IPS-15b (cell line): ENCODE measurements around the gene OPRL1.

ENCODE experiments used
- H3K27me3 ChIP-seq: one replicate; pipeline ENCODE4 v1.6.1; 2013; ENCODE audit warnings: low read length; ENCODE audit not compliant: control insufficient read depth, insufficient read depth
- H3K36me3 ChIP-seq: one replicate; pipeline ENCODE4 v1.6.1; 2013; ENCODE audit warnings: low read length; ENCODE audit not compliant: control insufficient read depth, insufficient read depth
- H3K4me1 ChIP-seq: one replicate; pipeline ENCODE4 v1.6.1; 2013; ENCODE audit warnings: mild to moderate bottlenecking, low read length; ENCODE audit not compliant: control insufficient read depth, insufficient read depth
- H3K4me3 ChIP-seq: one replicate; pipeline ENCODE4 v1.5.1; 2013; ENCODE audit warnings: low read depth, low read length
- H3K9ac ChIP-seq: one replicate; pipeline ENCODE4 v1.6.1; 2013; ENCODE audit warnings: low read depth, mild to moderate bottlenecking, low read length
- H3K9me3 ChIP-seq: one replicate; pipeline ENCODE4 v1.6.1; 2013; ENCODE audit warnings: mild to moderate bottlenecking, low read length; ENCODE audit not compliant: control insufficient read depth, insufficient read depth

Gene OPRL1

DNA sequence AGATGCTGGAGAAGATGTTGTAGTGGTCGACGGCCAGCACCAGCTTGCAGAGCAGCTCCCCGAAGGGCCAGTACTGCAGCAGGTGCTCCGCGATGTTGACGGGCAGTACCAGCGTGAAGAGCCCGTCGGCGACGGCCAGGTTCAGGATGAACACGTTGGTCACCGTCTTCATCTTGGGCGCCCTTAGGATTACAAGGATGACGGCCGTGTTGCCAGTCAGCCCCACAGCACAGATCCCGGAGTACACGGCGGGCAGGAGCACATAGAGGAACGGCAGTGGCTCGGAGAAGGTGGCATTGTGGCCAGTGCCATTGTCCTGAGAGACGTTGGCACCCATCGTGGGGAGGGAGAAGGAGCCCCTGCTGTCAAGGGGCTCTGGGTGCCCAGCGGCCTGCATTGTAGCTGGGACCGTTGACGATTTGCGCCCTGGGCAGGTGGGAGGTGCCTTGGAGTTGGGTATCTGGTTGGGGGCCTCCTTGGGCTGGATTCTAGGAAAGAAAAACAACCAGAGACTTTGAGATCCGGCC, 26.6 kb downstream of the OPRL1 start:
- H3K4me3 ChIP-seq = no peak overlapping the region
- H3K27me3 ChIP-seq = peaks cover 6% of the 10 kb centered on the region
- H3K4me1 ChIP-seq = no peaks in the 10 kb centered on the region
- H3K9ac ChIP-seq = no peak overlapping the region
- H3K9me3 ChIP-seq = no peaks in the 10 kb centered on the region
- H3K36me3 ChIP-seq = no peaks in the 10 kb centered on the region

DNA sequence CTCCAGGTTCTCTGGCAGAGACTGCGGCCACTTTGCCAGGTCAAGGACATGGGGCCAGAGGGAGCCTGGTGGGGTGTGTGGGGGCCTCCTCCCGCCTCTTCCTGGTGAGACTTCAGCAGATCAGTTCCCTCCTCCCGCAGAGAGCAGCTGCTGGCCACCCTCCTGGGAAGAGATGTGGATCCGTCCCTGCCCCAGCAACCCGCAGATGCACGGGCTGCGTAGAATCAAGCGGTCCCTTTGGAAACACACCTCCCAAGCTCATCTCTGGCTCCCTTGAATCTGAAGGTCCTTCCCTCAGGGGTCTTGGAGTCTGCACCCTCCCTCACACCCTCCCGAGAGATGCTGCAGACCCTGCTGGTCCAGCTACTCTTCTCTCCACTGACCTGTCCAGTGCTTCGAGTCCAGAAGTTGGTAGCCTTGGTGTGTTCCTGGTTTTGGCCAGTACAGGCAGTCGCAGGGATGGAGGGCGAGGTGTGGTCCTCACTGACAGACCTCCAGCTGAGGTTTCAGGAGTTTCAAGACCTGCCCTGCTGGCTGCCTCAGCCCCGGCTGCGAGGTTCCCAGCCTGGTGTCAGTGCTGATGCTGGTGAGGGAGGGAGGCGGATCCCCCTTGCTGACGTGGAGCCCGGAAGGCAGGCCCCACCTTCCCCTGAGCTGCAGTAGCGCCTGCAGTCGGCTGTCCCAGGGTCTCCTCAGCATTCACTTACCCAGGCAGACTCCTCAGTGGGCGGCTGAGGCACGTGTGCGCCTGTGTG, 27.3 kb downstream of the OPRL1 start, which contains the start of gene NPBWR2:
Gene NPBWR2 (minus strand): TSS at position 585 of the 755 bp plus-strand sequence. CDS start 734 bp downstream, outside the sequence.
- no peak within 1 kb of the TSS for H3K4me3 ChIP-seq
- no peaks in the 10 kb centered on the region for H3K9me3 ChIP-seq
- H3K27me3 ChIP-seq = peaks cover 3% of the 10 kb centered on the region
- H3K9ac ChIP-seq = no peak within 1 kb of the TSS
- no peaks in the 10 kb centered on the region for H3K4me1 ChIP-seq
- no peaks in the 10 kb centered on the region for H3K36me3 ChIP-seq

DNA sequence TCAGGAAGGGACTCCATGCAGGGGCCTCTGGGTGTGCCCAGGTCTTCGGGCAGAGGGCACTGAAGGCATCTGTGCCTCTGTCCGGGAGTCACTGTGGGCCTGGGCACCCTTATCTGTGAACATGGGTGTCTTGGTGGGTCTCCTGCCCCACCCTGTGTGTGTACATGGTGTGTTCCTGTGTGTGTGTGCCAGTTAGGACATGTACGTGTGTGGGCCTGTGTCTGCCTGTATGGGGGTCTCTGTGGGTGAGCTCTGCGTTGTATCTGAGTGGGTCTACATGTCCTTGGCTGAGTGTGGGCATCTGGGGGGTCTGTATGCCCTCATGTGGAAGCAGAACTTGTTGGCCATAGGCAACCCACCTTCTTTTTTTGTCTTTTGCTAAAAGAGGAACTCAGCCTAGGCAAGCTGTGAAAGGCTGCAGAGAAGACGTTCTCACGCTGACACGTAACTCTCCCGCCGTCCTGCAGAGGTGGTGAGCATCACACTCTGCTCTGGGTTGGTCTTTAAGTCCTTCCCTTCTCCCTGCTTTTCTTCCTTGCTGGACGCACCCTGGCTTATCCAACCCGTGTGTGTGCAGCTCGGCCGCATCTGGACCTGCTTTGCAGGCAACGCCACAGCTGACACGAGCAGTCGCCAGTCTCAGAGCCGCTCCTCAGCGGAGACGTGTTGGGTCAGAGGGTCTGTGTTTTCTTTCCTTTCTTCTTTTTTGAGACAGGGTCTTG, 28.0 kb downstream of the OPRL1 start:
- Histone ChIP-seq H3K4me1 (no peaks in the 10 kb centered on the region), H3K27me3 (peaks cover 1% of the 10 kb centered on the region), H3K4me3 (no peak overlapping the region), H3K9me3 (no peaks in the 10 kb centered on the region), H3K36me3 (no peaks in the 10 kb centered on the region), H3K9ac (no peak overlapping the region)

DNA sequence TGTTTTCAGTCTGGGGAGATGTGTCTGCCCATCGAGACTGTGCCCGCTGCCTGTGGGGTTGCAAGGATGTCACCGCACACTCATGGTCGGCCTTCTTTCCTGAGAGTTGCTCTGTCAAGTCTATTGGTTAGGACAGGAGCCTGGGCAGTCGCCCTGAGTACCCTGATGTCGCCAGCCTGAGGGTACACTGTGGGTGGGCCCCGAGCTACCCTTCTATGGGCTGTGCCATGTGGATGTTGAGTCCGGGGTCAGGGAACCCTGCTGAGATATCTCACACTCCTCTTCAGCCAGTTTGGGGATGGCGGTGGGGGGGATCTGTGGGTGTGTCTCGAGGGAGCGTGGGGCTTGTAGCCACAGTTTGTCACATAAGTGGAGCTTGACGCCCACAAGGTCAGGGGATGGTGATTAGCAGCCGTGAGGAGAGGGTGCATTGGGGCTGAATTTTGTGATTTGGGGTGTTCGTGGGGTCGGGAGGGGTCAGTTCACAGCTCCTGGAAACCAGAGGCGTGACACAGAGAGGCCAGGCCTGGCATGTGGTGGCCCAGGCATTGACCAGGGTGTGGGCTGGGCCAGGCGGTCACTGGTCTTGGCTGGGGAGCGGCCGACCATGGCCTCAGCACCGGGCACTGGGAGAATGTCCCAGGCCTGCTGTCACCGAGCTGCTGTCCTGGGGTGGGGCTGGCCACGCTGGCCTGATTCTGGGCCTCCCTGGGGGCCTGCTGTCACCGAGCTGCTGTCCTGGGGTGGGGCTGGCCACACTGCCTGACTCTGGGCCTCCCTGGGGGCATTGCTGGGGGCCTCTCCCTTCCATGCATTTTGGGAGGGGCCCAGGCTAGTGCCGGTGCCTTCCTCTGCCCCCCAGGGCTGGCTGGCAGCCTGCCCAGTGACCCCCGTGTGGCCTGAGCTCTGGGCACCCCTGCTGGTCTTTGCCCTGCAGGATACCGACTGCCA, 29.1 kb downstream of the OPRL1 start:
- Histone ChIP-seq H3K4me3 (no peak overlapping the region), H3K27me3 (no peaks in the 10 kb centered on the region), H3K4me1 (no peaks in the 10 kb centered on the region), H3K36me3 (no peaks in the 10 kb centered on the region), H3K9me3 (no peaks in the 10 kb centered on the region), H3K9ac (no peak overlapping the region)

DNA sequence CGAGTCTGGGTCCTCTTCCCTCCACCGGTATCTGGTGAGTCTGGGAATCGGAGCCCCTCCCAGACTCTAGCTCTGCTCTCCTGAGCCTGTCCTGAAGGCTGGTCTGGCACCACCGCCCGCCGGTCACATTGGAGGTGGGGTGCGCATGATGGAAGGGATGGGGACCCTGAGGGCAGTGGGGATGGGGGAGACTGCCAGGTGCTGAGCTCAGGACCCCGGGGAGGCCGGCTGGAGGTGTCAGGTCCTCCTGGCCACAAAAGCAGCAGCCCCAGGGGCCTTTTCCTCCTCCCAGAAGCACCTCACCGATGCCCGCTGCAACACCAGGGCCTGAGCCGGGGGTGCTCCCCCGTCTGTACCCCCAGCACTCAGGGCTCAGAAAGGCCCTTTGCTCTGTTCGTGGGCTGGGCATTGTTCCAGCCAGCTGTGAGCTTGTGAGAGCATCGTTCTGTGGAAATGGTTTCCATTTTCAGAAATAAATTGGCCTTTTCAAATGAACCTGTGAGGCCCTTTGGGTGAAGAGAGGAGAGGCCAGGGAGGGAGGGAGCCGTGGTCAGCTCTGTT, 30.0 kb downstream of the OPRL1 start:
- Histone ChIP-seq H3K9ac (no peak overlapping the region), H3K4me3 (no peak overlapping the region)

DNA sequence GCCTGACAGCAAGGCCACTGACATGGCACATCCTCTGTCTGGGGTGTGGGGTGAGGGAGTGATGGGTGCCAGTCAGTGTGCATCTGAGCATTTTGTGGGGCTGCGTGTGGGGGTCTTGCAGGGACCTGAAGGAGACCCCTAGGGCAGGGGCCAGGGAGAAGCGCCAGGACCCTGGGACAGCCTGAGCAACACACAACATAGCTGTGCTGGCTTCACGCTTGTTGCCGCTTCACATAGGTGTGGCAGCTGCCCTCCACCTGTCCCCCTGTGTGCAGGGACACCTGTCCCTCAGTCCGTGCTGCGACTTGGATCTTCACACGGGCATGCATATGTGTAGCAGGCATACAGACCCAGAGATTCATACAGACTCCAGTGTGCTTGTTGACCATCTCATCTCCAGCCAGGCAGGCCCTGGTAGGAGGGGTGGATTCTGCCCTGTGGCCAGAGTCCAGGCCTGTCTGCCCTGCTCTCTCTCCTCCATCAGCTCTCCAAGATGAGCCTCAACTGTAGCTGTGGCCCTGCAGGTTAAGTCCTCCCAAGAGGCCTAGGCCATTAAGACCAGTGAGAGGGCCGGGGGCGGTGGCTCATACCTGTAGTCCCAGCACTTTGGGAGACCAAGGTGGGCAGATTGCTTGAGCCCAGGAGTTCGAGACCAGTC, 30.7 kb downstream of the OPRL1 start:
- Histone ChIP-seq H3K4me3 (no peak overlapping the region), H3K9me3 (no peaks in the 10 kb centered on the region), H3K27me3 (no peaks in the 10 kb centered on the region), H3K4me1 (no peaks in the 10 kb centered on the region), H3K36me3 (no peaks in the 10 kb centered on the region), H3K9ac (no peak overlapping the region)

More for the DNA sequence above, 30.0 kb downstream of the OPRL1 start:
- H3K27me3 ChIP-seq = no peaks in the 10 kb centered on the region
- H3K4me1 ChIP-seq = no peaks in the 10 kb centered on the region
- H3K9me3 ChIP-seq = no peaks in the 10 kb centered on the region
- no peaks in the 10 kb centered on the region for H3K36me3 ChIP-seq

DNA sequence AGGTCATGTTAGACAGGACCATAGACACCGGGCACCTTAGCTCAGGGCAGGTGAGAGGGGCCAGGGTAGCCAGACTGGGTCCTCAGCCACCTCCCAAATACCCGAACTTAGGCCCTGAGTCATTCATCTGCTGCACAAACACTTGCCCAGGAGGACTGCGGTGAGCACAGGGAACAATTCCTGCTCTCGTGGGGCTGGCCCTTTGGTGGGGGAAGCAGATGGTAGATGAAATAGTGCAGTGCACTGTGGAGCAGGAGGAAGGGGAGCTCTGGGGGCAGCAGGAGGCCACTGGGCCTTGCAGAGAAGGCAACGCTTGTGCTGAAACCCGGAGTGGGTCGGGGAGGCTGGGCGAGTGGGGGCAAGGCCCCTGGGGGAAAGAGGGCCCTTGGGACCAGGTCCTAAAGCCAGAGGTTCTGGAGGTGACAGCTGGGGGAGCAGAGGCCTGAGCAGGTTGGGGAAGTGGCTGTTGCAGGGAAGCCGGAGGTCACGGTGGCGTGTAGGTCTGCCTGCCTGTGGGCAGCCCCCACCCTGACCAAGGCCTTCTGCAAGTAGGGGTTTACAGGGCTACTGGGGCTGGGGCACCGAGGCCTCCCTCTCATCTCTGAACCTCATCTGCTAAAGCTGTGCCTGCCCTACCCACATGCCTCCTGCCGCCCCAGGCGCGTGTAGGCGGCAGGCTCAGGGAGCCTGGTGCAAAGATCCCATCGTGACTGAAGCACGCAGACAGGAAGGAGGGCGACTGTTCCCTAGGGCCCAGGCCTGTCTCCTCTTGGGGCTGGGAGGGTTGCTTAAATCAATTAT, 32.2 kb downstream of the OPRL1 start:
- Histone ChIP-seq H3K4me1 (no peaks in the 10 kb centered on the region), H3K27me3 (no peaks in the 10 kb centered on the region), H3K4me3 (no peak overlapping the region), H3K9ac (no peak overlapping the region), H3K9me3 (no peaks in the 10 kb centered on the region), H3K36me3 (no peaks in the 10 kb centered on the region)

DNA sequence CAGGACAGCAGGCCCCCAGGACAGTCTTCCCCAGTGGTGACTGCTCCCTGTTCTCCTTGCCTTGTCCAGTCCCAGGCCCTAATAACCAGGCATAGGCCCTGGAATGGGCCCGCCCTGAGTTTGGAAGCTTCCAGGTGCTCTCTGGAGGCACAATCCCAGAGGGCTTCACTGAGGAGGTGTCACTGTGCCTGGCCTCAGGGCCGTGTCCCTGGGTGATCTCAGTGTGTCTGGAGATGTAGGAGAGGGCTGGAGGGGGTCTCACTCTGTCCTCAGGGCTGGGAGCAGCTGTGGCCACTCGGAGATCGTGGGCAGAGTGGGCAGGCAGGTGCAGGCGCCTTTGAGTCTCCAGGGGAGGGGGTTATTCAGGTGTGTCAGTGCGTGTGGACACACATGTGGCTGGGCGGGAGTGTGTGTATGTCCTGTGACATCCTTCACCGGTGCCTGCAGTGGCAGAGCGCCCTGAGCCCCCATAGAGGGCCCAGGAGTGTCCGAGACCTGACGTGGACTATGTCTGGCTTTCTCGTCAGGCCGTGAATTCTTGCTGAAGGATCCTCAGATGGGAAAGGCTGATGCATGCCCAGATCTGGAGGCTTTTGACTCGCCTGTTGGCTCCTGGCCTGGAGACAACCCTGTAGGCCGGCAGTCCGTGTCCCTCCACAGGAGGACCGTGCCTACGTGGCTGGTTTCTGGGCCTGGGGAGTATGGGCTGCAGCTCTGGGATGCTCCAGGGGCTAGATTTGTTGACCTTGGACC, 33.0 kb downstream of the OPRL1 start:
- Histone ChIP-seq H3K9me3 (no peaks in the 10 kb centered on the region), H3K4me3 (no peak overlapping the region), H3K36me3 (no peaks in the 10 kb centered on the region), H3K27me3 (no peaks in the 10 kb centered on the region), H3K9ac (no peak overlapping the region), H3K4me1 (no peaks in the 10 kb centered on the region)

DNA sequence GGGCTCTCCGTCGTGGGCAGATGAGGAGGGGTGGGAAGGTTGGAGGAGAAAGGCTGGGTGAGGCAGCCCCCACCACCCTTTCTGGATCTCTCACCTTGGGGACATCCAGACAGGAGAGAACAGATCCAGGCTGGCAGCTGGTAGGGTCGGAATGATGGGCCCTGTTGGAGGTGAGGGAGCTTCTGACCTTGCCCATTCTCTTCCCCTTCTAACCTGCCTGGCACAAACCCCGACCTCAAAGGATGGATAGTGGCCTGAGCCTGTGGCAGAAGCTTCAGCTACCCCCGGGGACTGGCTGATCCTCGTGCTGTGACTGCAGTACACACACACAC, 33.5 kb downstream of the OPRL1 start:
- Histone ChIP-seq H3K27me3 (no peaks in the 10 kb centered on the region), H3K9ac (no peak overlapping the region), H3K9me3 (no peaks in the 10 kb centered on the region), H3K36me3 (no peaks in the 10 kb centered on the region), H3K4me1 (no peaks in the 10 kb centered on the region), H3K4me3 (no peak overlapping the region)

DNA sequence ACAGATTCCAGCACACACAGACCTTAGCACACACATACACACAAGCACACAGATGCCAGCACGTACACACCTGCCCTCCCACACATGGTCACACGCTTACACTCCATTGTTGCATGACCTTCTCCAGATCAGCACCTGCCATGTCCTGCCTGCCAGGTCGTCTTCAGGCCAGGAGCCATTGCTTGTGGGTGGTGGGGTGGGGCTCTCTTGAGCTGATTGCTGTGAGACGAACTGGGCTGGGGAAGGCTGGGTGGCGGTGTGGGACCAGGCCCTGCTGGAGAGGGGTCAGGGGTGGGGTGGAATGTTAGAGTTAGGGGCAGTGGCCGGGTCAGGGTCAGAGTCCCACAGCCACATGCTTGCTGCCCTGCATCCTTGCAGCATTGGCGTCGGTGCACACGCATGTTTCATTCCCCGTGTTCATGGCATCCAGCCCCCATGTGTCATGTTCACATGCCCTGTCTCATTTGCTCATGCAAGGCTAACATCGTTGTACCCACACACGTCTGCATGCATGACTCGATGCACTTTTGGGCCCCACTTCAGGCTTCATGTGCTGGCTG, 34.0 kb downstream of the OPRL1 start:
- no peaks in the 10 kb centered on the region for H3K36me3 ChIP-seq
- no peaks in the 10 kb centered on the region for H3K27me3 ChIP-seq
- H3K9ac ChIP-seq = no peak overlapping the region
- no peaks in the 10 kb centered on the region for H3K9me3 ChIP-seq
- H3K4me3 ChIP-seq = no peak overlapping the region
- H3K4me1 ChIP-seq = no peaks in the 10 kb centered on the region
